Activated CD4-positive, CD25-positive, alpha-beta regulatory T cell treated with anti-CD3 and anti-CD28 coated beads, Interleukin-2, amount 50 U/mL, for 24 hours (primary cell): Measurements from ENCODE around the gene STK38L.

Experiments used
- ATAC-seq, 2 donors: fragments of 150-1000 bp; cut with Tn5 transposase; one replicate each; pipeline ENCODE4 v1.10.0; 2021; ENCODE audit warnings: mild to moderate bottlenecking in 1 of 2, moderate library complexity in 1 of 2

The STK38L gene

DNA sequence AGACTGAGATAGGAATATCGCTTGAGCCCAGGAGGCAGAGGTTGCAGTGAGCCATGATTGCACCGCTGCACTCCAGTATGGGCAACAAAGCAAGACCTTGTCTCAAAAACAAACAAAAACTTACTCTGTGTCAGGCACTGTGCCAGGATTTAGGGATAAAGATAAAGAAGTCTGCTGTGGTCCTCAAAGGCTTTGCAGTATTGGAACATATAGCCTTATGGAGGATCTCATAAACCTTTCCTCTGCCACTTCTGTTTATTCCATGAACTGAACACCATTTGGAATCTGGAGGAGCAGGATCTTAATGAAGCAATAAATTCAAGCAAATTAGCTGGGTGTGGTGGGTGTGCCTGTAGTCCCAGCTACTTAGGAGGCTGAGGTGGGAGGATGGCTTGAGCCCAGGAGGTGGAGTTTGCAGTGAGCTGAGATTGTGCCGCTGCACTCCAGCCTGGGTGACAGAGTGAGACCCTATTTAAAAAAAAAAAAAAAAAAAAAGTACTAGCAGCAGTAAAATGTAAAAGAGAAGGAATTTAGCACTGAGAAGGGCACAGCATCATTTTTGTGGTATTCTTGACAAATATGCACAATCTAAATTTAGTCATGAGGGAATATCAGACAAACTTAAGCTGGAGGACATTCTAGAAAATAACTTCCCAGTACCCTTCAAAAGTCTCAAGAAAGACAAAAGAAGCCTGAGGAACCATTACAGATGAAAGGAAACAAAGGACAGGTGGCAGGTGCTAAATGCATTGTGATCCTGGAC, 115.7 kb downstream of the STK38L start:
- ATAC-seq = no peak

DNA sequence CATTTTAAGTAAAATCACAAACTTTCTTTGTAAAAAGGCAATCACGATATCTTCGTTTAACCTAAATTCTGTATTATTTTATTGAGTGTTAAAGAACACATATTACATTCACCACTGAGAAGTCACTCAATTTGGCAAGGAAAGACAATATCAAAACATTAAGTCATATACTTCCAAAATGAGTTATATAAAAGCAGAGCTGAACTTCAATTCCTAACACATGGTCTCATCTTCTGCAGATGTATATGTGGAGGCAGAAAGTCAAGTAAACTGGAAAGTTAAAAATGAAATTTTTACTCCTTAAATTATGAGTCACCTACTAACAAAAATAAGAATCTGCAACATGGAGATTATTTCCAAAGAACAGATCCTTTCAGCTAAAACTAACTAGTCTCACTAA, 117.3 kb downstream of the STK38L start:
- no peak for ATAC-seq

DNA sequence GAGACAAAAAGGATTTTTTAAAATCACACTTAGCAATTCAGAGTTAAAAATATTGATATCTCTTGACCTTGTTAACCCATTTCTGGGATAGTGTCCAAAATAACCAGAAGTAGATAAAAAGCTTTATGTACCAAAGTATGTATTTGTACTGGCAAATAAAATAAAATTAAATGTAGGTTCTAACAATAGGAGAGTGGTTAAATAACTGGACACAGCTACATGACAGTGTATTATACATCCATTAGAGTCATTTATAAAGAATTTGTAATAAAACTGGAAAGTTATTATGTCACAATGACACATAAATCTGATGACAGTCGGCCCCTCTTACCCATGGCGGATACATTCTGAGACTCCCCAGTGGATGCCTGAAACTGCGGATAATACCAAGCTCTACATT, 122.5 kb downstream of the STK38L start:
- no peak for ATAC-seq

DNA sequence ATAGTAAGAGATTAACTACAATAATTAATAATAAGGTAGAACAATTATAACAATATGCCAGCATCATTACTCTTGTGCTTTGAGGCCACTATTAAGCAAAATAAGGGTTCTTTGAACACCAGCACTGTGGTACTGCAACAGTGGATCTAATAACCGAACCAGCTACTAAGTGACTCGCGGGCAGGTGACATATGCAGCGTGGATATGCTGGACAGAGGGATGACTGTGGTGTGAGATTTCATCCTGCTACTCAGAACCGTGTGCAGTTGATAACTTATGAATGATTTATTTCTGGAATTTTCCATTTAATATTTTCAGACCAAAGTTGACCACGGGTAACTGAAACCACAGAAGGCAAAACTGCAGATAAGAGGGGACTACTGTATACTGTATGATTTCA, 123.0 kb downstream of the STK38L start:
- ATAC-seq = no peak
